ENCODE results near the gene CCDC24. TPM values are rescaled to one million over a fixed set of nuclear protein-coding genes. Genes with fewer than 3 reads are reported as not detected.

Gene CCDC24
- total and polyA plus RNA-seq, 2 of the 13 experiments (the other 11 are each of a cell fraction or from before 2014, with no cell fraction given), result 1.4 to 2.9 TPM

- no peak for TF ChIP-seq ZNF34 (CRISPR knock-in tag; IDR thresholded peaks at IDR 0.05; ENCODE audit: borderline replicate concordance)
- 0 out of 2 replicates have a peak, but pooled peaks have one; percentile 29 for TF ChIP-seq ZBTB25 (CRISPR knock-in tag; IDR thresholded peaks at IDR 0.05)
- TF ChIP-seq NKX3-1 (CRISPR knock-in tag; IDR thresholded peaks at IDR 0.05), result 0 out of 2 replicates have a peak, but pooled peaks have one; percentile 41
- TF ChIP-seq KLF11 (CRISPR knock-in tag; IDR thresholded peaks at IDR 0.05), result peak; percentile 40; the same call in 1 of the 2 replicates
- peak; percentile 34; the same call in 1 of the 2 replicates for TF ChIP-seq ELF3 (CRISPR knock-in tag; IDR thresholded peaks at IDR 0.05)
- TF ChIP-seq REST (IDR thresholded peaks at IDR 0.05; ENCODE audit: borderline replicate concordance in 1 of 2, low read depth in 1 of 2, low read length in 2 of 2), result peak in 1 of 2 experiments; percentile 96; a peak in 2 of 4 replicates
- TF ChIP-seq GABPA (IDR thresholded peaks at IDR 0.05; ENCODE audit: low read depth, low read length), result no peak
- 0 out of 2 replicates have a peak, but pooled peaks have one; percentile 27 for TF ChIP-seq GABPA (CRISPR knock-in tag; IDR thresholded peaks at IDR 0.05; ENCODE audit: low read depth)
- TF ChIP-seq ZNF792 (CRISPR knock-in tag; IDR thresholded peaks at IDR 0.05), result 0 out of 2 replicates have a peak, but pooled peaks have one; percentile 58
- TF ChIP-seq PBX3 (CRISPR knock-in tag; IDR thresholded peaks at IDR 0.05; ENCODE audit: borderline replicate concordance), result 0 out of 2 replicates have a peak, but pooled peaks have one; percentile 60
- no peak for TF ChIP-seq RNF2 (conservative IDR thresholded peaks at IDR 0.05; ENCODE audit: low read depth)
- no peak for TF ChIP-seq ZNF30 (CRISPR knock-in tag; IDR thresholded peaks at IDR 0.05)
- 0 out of 2 replicates have a peak, but pooled peaks have one; percentile 58 for TF ChIP-seq HMGXB3 (CRISPR knock-in tag; IDR thresholded peaks at IDR 0.05; ENCODE audit: borderline replicate concordance)
- peak; percentile 97 for TF ChIP-seq MIER2 (CRISPR knock-in tag; IDR thresholded peaks at IDR 0.05)
- TF ChIP-seq MEIS2 (CRISPR knock-in tag; IDR thresholded peaks at IDR 0.05), result 0 out of 2 replicates have a peak, but pooled peaks have one; percentile 39
- TF ChIP-seq ZNF441 (CRISPR knock-in tag; IDR thresholded peaks at IDR 0.05; ENCODE audit: borderline replicate concordance), result peak; percentile 35; the same call in 1 of the 2 replicates
- TF ChIP-seq ATAD3A (CRISPR knock-in tag; IDR thresholded peaks at IDR 0.05), result no peak
- TF ChIP-seq NFIC (IDR thresholded peaks at IDR 0.05; ENCODE audit: low read length), result no peak
- TF ChIP-seq ZNF143 (CRISPR knock-in tag; IDR thresholded peaks at IDR 0.05), result peak; percentile 28; the same call in 1 of the 2 replicates
- peak; percentile 76; the same call in 1 of the 2 replicates for TF ChIP-seq WIZ (CRISPR knock-in tag; IDR thresholded peaks at IDR 0.05)
- no peak for TF ChIP-seq ZNF326 (CRISPR knock-in tag; IDR thresholded peaks at IDR 0.05; ENCODE audit: borderline replicate concordance)
Measured at GRCh38 chr1:43968348-43968948, 23.0 kb upstream of the CCDC24 start (continued).

All from HepG2 (cell line).